NCI-H2171 treated with DMSO at 0.1 percent for 48 hours (cell line): Measurements from ENCODE around the gene ZNG1A.
A peak's percentile ranks its signal among the peaks of the same experiment; 100 is the strongest.
"Not testable (repeated sequence)": the region's sequence is repeated elsewhere in the genome, so short reads cannot be mapped to it uniquely, and the experiment has no call there.

Source experiments
- DNase-seq: peaks from one replicate; lab custom pipeline; 2025; lab: John Stamatoyannopoulos, UW

Gene ZNG1A

GRCh38 chr9:178140-178825 is 573 bp downstream of the ZNG1A start:
- not testable (repeated sequence) for DNase-seq

GRCh38 chr9:169757-170156 is 9.1 kb downstream of the ZNG1A start:
- not testable (repeated sequence) for DNase-seq

- DNase-seq, result not testable (repeated sequence)
Measured at GRCh38 chr9:159871-160270, 19.0 kb downstream of the ZNG1A start.

GRCh38 chr9:151173-151572 is 27.7 kb downstream of the ZNG1A start:
- DNase-seq, result not testable (repeated sequence)

- DNase-seq, result not testable (repeated sequence)
Measured at GRCh38 chr9:139880-140279, 39.0 kb downstream of the ZNG1A start.

- not testable (repeated sequence) for DNase-seq
Measured at GRCh38 chr9:117995-118467, 60.8 kb downstream of the ZNG1A start, which contains the start of gene FOXD4. Gene FOXD4 (minus strand): TSS chr9:118417. CDS start chr9:118119, 298 bp downstream.

GRCh38 chr9:117144-117994 is 61.5 kb downstream of the ZNG1A start:
- DNase-seq, result not testable (repeated sequence)

- not testable (repeated sequence) for DNase-seq
Measured at GRCh38 chr9:116239-117077, 62.4 kb downstream of the ZNG1A start.

- DNase-seq, result not testable (repeated sequence)
Measured at GRCh38 chr9:115118-115451, 63.8 kb downstream of the ZNG1A start.

- peak; percentile 45 for DNase-seq
Measured at GRCh38 chr9:114267-115117, 64.4 kb downstream of the ZNG1A start.

- not testable (repeated sequence) for DNase-seq
Measured at GRCh38 chr9:113468-114266, 65.2 kb downstream of the ZNG1A start.

GRCh38 chr9:112589-113467 is 66.0 kb downstream of the ZNG1A start:
- not testable (repeated sequence) for DNase-seq

- not testable (repeated sequence) for DNase-seq
Measured at GRCh38 chr9:110672-111071, 68.2 kb downstream of the ZNG1A start.

GRCh38 chr9:109540-109939 is 69.3 kb downstream of the ZNG1A start:
- not testable (repeated sequence) for DNase-seq

GRCh38 chr9:108742-109495 is 69.9 kb downstream of the ZNG1A start:
- DNase-seq, result peak; percentile 31

GRCh38 chr9:105991-106390 is 72.9 kb downstream of the ZNG1A start:
- DNase-seq, result not testable (repeated sequence)

GRCh38 chr9:100430-100829 is 78.4 kb downstream of the ZNG1A start:
- peak; percentile 73 for DNase-seq

- DNase-seq, result not testable (repeated sequence)
Measured at GRCh38 chr9:99867-100266, 79.0 kb downstream of the ZNG1A start.
